A549 treated with Mapracorat at 1 μM for 4 hours (cell line): ENCODE results near the gene LIPE. TPM values are rescaled to one million over a fixed set of nuclear protein-coding genes. Genes with fewer than 3 reads are reported as not detected.

Source experiments
- total RNA-seq: library from RNA; stranded (reverse); fragments of 200-300 nt; extraction: Qiagen RNA extraction; gene quantifications from 5 replicates; pipeline ENCODE4 v1.2.3, GENCODE V29; 2022

The LIPE gene, protein sequence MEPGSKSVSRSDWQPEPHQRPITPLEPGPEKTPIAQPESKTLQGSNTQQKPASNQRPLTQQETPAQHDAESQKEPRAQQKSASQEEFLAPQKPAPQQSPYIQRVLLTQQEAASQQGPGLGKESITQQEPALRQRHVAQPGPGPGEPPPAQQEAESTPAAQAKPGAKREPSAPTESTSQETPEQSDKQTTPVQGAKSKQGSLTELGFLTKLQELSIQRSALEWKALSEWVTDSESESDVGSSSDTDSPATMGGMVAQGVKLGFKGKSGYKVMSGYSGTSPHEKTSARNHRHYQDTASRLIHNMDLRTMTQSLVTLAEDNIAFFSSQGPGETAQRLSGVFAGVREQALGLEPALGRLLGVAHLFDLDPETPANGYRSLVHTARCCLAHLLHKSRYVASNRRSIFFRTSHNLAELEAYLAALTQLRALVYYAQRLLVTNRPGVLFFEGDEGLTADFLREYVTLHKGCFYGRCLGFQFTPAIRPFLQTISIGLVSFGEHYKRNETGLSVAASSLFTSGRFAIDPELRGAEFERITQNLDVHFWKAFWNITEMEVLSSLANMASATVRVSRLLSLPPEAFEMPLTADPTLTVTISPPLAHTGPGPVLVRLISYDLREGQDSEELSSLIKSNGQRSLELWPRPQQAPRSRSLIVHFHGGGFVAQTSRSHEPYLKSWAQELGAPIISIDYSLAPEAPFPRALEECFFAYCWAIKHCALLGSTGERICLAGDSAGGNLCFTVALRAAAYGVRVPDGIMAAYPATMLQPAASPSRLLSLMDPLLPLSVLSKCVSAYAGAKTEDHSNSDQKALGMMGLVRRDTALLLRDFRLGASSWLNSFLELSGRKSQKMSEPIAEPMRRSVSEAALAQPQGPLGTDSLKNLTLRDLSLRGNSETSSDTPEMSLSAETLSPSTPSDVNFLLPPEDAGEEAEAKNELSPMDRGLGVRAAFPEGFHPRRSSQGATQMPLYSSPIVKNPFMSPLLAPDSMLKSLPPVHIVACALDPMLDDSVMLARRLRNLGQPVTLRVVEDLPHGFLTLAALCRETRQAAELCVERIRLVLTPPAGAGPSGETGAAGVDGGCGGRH
- total RNA-seq: 1.3 to 2.3 TPM (median 1.7 TPM) in 5 replicates

DNA sequence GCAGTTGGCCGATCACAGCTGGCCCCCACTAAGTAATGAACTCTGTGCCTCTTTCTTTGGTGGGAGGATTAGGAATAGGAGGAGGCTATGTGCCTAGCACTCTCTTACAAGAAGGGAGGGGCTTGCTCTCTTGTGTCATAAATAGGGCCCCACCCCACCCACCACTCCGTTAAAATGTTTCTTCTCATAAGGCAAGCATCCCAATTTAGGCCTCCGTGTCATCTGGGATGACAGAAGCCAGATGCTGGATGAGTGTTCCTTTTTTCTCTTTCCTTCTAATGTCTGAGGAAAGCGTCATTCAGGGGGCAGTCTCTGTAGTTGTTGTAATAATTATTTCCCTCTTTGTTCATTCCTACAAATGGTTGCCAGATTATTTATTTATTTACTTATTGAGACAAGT, at the start of gene LIPE:
TSS of gene LIPE (minus strand) at position 76 of the 400 bp plus-strand sequence. CDS start 239 bp downstream, outside the sequence.

DNA sequence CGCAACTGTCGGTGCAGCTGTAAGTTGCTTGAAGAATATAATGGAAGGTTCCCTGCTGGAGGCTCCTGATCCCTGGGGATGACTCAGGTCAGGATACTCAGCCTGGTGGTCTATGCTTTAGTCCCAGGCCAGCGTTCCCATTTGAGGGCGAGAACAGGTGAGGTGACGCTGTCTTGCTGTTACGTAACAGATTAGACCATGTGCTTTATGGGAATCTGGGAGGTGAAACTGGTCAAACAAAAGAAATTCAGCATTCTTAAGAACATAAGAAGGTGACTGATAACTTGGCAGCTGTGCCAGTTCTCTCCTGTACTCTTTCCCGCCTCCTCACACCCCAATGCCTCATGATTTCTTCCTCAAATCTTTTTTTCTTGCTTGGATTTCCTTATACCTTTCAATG, 15.6 kb upstream of the LIPE start, which contains the start of gene CXCL17:
TSS of gene CXCL17 (minus strand) at position 114 of the 400 bp plus-strand sequence. CDS start 114 bp downstream, outside the sequence.

DNA sequence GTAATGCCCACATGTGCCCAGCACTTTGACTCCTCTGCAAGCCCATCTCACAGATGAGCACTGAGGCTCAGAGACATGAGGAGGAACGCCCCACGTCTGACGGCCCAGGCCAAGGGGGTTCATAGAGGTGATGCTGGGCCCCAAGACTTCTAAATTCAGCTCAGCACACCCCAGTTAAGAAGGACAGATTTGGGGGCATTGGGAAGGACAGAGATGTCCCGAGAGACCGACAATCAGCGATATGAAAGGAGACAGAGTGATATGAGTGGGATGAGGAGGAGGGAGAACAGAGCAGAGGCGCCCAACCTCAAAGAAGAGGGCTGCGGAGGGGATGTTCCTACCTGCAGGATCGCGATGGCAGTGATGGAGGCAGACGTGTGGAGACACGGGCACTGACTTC, 37.3 kb downstream of the LIPE start, which contains the start of gene CNFN:
TSS of gene CNFN (minus strand) at position 399 of the 400 bp plus-strand sequence. CDS start 1,260 bp downstream, outside the sequence.

Other genes starting within 250 kb of the LIPE start
- 50.3 to 74.2 TPM (median 67.4 TPM) in 5 replicates for gene DEDD2, start 209.7 kb downstream of the LIPE start, total RNA-seq
- 16.7 to 20.4 TPM (median 19.7 TPM) in 5 replicates for gene ZNF526, start 207.1 kb downstream of the LIPE start, total RNA-seq
- gene GSK3A, start 184.8 kb downstream of the LIPE start, total RNA-seq: 106 to 149 TPM (median 146 TPM) in 5 replicates
- 90.1 to 130 TPM (median 124 TPM) in 5 replicates for gene ERF, start 172.3 kb downstream of the LIPE start, total RNA-seq
- 40.6 to 55.1 TPM (median 48.9 TPM) in 5 replicates for gene CIC, start 158.1 kb downstream of the LIPE start, total RNA-seq
- 2.8 to 4.4 TPM (median 3.8 TPM) in 5 replicates for gene PRR19, start 125.3 kb downstream of the LIPE start, total RNA-seq
- gene PAFAH1B3, start 124.8 kb downstream of the LIPE start, total RNA-seq: 130 to 159 TPM (median 149 TPM) in 5 replicates
- 1.8 to 3.7 TPM (median 3.0 TPM) in 5 replicates for gene TMEM145, start 114.1 kb downstream of the LIPE start, total RNA-seq
- gene MEGF8, start 101.8 kb downstream of the LIPE start, total RNA-seq: 19.5 to 26.4 TPM (median 24.3 TPM) in 5 replicates
- gene CNFN, start 37.1 kb downstream of the LIPE start, total RNA-seq: 43.6 to 57.0 TPM (median 49.3 TPM) in 5 replicates
- 0.19 TPM in 1 of 5 replicates, not detected in the others for gene CXCL17, start 15.6 kb upstream of the LIPE start, total RNA-seq
- 2.0 to 3.8 TPM (median 2.1 TPM) in 5 replicates for gene CEACAM1, start 101.1 kb upstream of the LIPE start, total RNA-seq
- gene CEACAM8, start 167.5 kb upstream of the LIPE start, total RNA-seq: not detected in 5 replicates